ENCODE data around the gene FAAP100.

The FAAP100 gene

DNA sequence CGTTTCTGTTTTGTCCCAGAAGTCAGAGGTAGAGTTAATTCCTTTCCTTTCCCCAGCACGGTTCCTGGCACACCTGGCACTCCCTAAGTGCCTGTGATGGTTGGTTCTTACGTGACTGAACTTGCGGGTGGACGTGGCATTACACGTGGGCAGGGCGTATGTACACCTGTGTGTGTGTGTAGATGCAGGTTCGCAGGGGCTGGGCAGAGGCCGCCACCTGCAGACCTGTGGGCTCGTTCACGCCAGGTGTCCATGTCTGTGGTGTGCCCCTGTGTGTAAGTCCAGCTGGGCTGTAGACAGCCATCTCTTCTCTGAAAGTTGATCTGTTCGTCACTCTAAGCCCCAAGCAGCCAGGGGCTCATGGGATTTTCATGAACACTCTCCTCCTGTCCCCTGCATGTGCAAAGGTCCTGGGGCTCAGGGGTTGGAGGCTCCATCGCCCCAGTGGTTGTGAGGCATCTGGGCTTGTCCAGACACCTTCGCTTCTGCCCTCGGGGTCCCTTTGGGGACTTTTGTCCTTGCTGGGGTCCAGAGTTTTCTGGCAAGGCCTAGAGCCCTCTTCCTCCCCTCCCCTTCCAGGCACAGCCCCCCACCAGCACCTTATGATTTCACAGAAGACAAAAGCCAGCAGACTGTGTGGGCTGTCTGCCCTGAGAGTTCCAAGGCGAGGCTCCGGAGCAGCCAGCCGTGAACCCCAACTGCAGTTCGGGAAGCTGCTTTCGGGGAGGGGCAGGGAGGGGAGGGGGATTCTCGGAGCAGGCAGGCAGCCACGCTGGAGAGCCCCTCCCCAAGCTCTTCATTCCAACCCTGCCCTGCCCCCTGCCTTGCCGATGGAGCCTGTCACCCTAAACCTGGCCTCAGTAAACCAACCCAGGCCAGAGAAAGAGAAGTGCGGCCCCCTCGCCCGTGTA lies 29.4 kb downstream of the FAAP100 start:
- no peak for DNase-seq

DNA sequence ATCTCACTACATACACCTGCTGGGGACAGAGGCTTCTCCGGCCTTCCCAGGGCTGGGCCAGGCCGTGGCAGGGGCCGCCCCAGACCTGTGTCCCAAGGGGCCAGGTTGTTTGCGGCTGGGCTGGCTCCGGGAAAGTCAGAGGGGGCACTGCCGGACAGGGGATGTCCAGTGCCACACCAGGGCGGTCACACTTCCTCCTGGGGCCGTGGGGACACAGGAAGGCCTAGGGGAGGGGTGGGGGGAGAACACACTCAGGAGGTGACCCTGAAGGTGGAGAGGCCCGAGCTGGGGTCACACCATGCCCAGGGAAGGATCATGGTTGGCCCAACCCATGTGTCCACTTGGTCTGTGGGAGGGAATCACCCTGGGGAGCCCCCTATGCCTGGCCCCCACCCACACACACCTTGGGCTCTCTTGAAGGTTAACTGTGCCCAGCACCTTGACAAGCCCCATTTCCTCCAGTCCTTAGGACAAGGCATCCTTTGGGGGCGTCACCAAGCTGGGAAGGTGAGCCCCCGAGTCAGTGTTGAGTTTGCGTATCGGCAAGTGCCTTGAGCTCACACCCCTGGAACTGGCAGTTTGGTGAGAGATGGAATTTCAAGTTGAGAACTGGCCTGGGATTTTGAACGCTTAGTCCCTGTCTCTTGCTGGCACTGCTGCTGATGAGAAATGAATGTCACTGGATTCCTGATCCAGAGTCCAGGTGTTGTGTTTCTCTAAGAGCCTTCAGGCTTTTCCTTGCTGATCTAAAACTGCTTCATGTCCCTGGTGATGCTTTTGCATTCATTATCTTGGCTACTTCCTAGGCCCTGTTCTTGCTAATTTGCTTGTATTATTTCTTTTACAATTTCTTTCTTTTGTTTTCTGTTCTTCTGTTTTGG lies 31.9 kb downstream of the FAAP100 start:
- no peak for DNase-seq

DNA sequence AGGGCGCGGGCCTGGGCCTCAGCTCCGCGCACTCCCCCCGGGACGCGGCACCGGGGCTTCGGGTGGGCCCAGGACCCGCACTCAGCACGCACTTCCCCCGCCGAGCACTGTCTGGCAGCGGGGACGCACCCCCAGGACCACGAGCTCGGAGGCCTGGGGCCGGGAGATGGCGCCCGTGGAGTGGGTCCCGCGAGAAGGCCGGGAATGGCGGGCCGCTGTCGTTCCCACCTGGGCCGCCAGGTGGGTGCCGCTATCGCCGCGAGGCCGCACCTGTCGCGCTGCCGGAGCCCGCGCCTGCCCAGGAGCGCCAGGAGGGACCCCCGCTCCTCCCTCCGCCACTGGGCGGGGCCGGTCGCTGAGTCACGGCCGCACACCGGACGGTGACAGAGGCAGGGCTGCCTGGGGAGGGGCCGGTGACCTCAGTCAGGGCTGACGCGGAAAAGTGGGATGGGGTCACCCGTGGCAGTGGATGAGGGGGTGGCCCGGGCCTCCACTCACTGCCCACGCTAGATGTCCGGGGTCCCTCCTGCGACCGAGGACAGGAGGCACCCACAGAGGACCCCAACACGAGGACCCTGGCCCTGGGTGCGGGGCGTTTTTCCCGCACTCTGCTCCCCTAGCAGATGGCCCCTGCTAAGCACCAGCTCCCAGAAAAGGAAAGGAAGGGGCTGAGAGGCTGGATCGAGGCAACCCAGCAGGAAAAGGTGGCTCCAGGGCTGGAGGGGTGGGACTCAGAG lies 32.7 kb downstream of the FAAP100 start:
- DNase-seq, result peak; percentile 75

DNA sequence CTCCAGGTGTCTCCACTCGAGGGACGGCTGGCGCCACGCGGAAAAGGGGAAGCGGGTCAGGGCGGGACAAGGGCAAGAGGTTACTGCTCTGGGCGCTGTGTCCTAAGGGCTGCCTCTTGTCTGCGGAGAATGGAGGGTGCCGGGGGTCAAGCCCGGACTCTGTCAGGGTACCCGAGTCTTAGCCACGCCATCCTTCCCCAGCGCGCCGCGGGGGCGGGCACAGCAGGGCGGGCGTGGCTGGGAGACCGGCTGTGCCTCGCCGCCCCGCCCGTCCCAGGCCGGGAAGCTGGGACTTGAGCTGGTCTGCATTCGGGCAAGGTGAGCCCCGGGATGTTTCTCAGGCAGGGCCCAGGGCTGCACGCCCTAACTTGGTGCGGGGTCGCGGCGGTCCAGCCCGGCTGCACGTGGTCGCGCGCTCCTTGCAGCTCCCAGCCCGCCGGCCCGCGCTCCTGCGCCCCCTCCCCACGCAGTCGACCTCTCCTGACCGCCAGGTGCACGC lies 33.3 kb downstream of the FAAP100 start:
- no peak for DNase-seq

DNA sequence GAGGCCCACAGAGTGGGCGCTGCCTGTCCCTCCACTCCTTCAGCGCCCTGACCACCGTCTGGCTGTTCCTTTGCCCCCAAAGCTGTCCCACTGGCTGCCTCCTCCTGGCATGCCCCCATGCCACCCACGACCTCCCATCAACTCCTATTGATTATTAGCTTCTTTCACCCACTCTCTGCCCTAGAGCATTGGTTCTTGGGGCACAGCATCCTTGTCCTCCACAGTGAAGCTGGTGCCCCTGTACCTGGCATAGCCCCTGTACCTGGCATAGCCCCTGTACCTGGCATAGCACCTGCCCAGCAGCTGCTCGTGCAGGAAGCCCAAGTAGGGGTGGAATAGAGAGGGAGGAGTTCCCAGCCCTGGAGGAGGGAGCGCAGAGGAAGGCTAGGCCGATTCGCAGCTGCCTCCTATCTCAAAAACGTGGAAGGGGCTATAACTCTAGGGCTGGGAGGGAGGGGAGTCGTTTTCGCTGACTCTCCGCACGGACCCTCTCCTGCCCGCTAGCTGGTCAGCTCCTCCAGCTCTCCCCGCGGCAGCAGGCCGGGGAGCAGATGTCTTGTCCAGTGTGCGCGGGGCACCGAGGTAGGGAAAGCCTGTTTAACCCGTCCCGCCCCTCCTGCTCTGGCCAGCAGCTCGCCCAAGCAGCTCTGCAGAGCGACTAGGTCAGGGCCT lies 33.9 kb downstream of the FAAP100 start:
- DNase-seq, result no peak

DNA sequence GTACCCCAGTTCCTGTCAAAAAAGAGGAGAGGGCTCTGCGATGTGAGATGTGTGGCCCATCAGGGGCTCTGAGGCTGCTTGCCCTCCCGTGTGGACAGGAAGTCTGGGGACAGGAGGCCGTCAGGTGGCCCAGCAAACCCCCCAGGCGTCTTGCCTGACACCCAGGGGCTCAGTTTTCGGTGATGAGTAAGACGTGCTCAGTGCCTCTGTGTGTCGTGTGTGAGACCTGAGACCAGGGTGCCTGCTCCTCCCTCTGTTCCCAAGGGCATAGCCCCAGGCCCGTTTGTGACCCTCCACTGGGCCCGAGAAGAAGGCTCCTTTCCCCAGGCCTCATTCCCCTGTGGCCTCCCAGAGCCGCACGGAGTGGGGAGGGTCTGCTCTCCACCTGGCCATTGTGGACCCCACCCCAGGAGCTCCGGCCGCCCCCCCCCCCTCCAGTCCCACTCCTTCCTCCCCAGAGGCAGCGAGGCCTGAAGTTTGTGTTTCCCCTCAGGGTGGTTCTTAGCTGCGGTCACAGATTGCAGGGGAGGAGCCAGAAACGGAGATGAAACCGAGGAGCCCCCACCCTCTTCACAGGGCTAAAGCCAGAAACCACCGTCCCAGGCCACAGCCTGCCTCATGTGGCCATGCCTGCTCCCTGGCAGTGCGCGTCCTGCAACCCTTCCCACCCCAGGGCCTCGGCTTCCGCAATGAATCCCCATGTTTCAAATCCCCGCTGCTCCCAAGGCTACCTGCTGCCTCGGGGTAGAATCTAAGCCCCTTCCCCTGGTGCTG lies 34.6 kb downstream of the FAAP100 start:
- peak; percentile 71 for DNase-seq

DNA sequence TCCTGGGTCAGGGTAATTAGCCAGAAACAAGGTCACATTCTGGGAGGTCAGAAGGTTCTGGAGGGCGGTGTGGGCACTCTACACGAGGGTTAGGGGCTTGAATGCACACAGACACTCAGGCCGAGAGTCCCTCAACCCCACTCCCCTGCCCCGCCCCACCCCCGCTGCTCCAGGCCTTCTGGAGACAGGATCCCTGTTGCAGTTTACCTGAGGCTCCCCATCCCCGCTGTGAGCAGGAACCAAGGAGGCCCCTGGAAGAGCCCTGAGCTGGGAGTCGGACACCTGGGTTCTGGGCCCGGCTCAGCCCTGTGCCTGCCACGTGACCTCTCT lies 35.2 kb downstream of the FAAP100 start:
- no peak for DNase-seq

DNA sequence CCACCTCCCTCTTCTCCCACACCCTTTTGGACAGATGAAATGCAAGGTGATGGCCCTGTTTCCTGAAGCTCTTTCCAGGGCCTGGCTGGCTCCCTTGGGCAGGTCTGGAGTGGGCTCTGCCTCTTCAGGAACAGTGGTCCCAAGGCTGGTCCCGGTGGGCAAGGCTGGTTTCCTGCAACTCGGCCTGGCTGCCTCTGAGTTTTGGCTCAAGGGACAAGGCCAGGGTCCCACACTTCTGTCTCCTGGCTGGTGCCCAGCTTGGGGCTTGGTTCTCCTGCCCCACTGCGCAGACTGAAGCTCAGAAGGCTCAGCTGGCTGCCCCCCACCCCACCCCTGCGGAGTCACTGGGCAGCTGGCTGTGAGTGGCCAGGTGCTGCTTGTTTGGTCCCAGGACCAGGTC lies 35.7 kb downstream of the FAAP100 start:
- DNase-seq, result no peak

DNA sequence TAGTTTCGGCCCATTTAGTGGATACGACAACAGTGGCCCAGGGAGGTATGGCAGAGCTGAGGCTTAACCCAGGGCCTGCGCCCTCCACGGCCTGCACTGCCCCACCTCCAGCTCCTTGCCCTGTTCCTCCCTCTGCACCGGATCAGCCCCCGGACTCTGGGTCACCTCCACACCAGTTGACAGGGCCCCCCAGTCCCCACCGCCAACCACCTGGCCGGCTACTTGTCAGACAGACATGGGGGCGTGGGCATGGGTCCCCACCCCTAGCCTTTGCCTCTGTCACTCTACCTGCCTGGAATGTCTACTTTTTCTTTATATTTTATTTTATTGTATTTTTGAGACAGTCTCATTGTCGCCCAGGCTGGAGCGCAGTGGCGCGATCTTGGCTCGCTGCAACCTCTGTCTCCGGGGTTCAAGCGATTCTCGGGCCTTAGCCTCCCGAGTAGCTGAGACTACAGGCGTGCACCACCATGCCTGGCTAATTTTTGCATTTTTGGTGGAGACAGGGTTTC lies 36.6 kb downstream of the FAAP100 start:
- DNase-seq, result no peak

DNA sequence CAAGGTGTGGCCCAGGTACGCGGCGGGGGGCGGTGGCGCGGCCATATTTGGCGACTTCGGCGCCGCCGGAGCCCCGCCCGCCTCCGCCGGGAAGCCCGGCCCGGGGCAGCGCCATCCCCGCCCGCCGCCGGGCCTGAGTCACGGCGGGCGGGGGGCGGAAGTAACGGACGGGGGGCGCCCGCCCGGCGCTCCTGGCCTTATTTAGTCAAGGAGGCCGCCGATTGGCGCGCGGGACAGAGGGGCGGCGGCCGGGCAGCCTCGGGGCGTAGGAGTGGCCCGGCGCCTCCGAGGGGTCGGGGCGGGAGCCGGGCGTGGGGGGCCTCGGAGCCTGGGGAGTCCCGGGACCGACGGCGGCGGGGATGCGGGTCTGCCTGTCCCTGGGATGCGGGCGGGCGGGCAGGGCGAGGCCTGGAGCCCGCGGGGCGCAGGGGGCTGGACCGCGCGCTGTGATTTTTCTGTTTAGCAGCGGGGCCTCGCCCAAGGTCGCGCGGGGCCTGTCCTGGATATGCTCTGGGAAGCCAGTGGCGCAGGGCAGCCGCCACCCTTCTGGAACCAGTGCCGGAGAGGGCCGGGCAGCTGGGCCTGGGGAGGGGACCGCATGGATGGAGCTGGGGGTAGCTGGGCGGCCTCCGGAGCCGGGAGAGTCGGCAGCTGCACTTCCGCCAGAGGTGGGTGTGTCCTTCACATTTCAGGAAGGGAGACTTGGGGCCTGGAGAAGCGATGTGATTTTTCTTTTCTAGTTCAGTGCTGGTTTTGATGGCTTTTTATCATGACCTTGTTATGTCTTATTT lies 37.2 kb downstream of the FAAP100 start:
- DNase-seq, result peak; percentile 74

DNA sequence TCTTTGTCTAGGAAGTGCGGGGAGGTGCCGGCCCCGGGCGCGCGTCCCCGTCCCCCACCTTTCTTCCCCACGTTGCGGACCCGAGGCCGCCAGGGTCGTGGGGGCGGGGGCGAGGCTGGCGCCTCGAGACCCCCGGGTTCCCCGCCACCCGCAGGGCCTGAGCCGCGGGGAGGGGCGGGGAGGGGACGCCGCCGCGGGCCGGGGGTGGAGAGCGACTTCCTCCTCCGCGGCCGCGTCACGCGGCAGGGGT lies 37.7 kb downstream of the FAAP100 start:
- DNase-seq, result no peak

DNA sequence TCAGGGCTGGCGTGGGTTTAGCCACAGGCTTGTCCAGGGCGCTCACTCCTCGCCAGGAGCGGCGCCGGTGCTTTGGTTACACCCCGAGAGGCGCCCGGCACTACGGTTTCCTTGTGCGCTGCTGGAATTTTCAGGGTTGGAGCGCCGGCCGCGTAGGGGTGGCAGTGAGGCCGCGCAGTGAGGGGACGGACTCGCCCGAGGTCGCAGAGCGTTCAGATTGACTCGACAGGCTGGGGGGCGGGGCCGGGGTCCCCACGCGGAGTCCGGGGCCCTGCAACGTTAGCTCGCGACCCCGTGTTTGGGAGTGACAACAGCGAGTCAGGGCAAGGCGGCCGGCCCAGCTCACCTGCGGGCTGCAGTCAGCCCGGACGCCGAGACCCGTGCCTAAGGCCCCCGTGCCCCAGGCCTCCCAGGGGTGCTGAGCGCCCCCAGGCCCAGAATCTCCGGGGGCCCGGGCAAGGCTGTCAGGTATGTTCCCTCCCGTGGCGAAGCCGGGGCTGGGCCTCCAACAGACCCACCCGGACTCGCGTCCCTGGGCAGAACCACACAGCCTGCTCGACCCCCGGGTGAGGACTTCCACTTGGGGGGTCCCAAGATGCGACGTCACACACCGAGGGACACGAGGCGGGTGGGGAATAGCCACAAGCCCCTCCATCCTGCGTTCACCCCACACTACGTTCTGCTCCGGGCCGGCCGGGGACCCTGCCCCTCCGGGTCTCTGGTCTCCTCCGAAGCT lies 38.2 kb downstream of the FAAP100 start:
- no peak for DNase-seq

DNA sequence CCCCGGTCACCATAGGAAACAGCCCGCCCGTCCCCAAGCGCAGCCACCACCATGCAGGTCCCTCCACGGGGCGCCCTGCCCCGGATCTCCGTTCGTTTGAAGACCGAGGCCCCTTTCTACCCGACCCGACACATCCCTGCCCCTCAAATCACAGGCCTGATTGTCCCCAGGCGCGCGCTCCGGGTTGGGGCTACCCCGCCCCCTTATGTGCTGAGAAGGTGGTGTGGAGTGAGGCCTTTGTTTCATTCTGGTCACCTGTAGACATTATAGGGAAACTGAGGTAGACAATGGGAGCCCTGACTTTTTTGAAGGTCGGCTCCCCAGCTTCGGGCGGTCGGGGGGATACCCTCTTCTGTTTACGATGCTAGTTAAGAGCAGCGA lies 38.8 kb downstream of the FAAP100 start:
- peak; percentile 62 for DNase-seq

DNA sequence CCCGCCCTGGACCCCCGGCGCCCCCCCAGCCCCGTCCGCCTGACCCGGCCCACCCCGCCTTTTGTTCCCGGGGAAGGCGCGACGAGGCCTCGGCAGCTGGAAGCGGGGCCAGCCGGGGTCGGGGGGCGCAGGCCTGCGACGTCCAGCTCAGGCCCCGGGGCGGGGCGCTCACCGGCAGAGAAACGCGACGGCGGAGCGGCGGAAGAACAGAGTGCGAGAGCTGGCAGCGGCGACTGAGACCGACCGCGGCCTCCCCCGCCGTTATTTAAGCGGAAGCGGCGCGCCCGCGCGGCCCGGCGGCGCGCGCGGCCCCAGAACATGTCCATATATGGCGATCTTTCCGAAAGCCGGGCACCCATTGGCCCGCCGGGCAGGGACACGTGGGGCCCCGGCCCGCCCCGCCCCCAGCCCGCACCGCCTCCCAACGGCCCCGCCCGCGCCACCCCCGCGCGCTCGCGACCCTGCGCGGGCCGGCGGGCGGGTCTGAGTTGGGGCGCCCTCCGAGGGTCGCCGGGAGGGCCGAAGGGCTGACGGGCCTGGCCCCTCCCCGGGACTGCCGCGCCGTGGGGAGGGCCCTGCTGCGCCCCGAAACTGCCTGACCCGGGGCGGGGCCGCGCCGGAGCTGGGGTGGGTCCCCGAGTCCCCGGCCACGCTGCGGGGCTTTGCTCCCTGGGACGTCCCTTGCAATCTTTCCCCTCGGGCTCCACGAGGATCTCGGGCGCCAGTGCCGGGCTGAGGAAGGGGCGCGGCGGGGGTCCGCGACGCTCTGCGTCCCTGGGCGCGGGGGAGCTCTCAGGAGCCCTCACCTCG lies 39.4 kb downstream of the FAAP100 start, which contains the start of gene ACTG1:
Gene ACTG1, minus strand, starts transcription at position 238 of the 810 bp plus-strand sequence. CDS start 445 bp downstream, outside the sequence.
- peak; percentile 94 for DNase-seq

DNA sequence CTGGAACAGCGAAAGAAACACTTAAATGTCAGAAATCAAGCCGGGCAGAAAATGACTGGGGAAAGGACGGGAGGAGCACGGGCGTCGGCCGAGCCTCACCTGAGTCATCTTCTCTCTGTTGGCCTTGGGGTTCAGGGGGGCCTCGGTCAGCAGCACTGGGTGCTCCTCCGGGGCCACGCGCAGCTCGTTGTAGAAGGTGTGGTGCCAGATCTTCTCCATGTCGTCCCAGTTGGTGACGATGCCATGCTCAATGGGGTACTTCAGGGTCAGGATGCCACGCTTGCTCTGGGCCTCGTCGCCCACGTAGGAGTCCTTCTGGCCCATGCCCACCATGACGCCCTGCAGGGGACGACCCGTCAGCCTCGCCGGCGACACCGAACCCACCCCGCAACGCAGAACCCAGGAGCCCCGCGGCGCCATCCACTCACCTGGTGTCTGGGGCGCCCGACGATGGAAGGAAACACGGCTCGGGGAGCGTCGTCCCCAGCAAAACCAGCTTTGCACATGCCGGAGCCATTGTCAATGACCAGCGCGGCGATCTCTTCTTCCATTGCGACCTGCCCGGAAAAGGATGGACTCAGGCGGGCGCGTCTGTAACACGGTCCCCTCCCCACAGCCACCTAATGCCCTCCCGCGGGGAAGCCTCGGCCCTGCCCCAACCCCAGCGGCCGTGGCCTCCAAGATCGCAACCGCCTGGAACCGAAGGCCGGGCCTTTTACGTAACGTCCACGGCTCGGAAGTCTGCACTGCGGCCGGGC lies 40.2 kb downstream of the FAAP100 start:
- no peak for DNase-seq

DNA sequence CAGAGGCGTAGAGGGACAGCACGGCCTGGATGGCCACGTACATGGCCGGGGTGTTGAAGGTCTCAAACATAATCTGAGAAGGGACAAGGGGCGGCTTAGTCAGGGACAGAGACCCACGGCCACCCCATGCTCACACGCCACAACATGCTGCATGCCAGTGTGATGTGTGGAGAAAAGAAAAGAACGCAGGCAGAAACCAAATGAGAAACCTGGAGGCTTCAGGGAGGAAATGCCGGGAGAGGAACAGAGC lies 40.7 kb downstream of the FAAP100 start:
- no peak for DNase-seq

DNA sequence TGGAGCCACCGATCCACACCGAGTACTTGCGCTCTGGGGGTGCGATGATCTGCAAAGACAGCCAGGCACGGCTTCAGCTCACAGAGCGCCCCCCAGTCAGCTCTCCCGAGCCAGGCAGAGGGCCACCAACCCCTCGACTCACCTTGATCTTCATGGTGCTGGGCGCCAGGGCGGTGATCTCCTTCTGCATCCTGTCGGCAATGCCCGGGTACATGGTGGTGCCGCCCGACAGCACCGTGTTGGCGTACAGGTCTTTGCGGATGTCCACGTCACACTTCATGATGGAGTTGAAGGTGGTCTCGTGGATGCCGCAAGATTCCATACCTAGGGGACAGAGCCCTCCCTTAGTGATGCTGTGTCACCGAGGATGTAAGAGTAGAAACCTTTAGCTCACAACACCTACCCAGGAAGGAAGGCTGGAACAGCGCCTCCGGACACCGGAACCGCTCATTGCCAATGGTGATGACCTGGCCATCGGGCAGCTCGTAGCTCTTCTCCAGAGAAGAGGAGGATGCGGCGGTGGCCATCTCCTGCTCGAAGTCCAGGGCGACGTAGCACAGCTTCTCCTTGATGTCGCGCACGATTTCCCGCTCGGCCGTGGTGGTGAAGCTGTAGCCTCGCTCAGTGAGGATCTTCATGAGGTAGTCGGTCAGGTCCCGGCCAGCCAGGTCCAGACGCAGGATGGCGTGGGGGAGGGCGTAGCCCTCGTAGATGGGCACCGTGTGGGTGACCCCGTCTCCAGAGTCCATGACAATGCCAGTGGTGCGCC lies 41.2 kb downstream of the FAAP100 start:
- DNase-seq, result peak; percentile 35

All from CD4-positive, alpha-beta T cell treated with Interleukin-15 for 1 hour (primary cell).